Body of pancreas (tissue), 4 donors: ENCODE results near the gene TASL.

Experiments
- CTCF ChIP-seq, 7 experiments: fragments of 450-650 bp in 4 of 7; fragments of 200-600 bp in 3 of 7; sonication (generic) in 3 of 7; IDR thresholded peaks; one replicate each; pipeline ENCODE4 v1.5.1; 2016 to 2019; ENCODE audit warnings: antibody characterized with exemption in 7 of 7
- POLR2A ChIP-seq, 3 donors: fragments of 450-650 bp; IDR thresholded peaks; one replicate each; pipeline ENCODE4 v1.6.1; 2016; ENCODE audit warnings: antibody characterized with exemption in 3 of 3, mild to moderate bottlenecking in 2 of 3

GRCh38 chrX:30626402-30626801 is 48.8 kb upstream of the TASL start:
- TF ChIP-seq CTCF (IDR thresholded peaks at IDR 0.05): no peak
- no peak for TF ChIP-seq POLR2A (IDR thresholded peaks at IDR 0.05)
